ENCODE results near the gene LHX5. TPM values are rescaled to one million over a fixed set of nuclear protein-coding genes. Genes with fewer than 3 reads are reported as not detected.

LHX5 gene
- total RNA-seq, 3 donors from 2014 or later (not counting 1 experiment from before 2014, with no cell fraction given) = not detected

GRCh38 chr12:113449839-113450238 is 21.8 kb downstream of the LHX5 start:
- Mint-ChIP-seq H3K27ac (no peak overlapping the region), H3K9me3 (no peaks in the 10 kb centered on the region), H3K27me3 (ENCODE audit: low read depth in 2 of 2) (peaks cover 18 to 23% of the 10 kb centered on the region in 2 donors), H3K36me3 (no peaks in the 10 kb centered on the region), H3K4me1 (no peaks in the 10 kb centered on the region), H3K4me3 (no peak overlapping the region)
- H3K27me3 ChIP-seq (ENCODE audit: control insufficient read depth, insufficient read depth, low read length) = no peaks in the 10 kb centered on the region
- no peaks in the 10 kb centered on the region for H3K9me3 ChIP-seq (ENCODE audit: control insufficient read depth, insufficient read depth, low read length)
- no peaks in the 10 kb centered on the region for H3K36me3 ChIP-seq (ENCODE audit: control insufficient read depth, insufficient read depth, low read length)
- intact Hi-C loops (cut with micrococcal nuclease) = no loop called here
- DNase-seq (no peak), ATAC-seq (no peak)
- WGBS (ENCODE audit: insufficient coverage) = no CpG with 5 or more reads among the region's 1 CpG
- TF ChIP-seq CTCF (IDR thresholded peaks at IDR 0.05) = no peak
- no peak overlapping the region for H3K4me3 ChIP-seq (ENCODE audit: low read length)
- H3K4me1 ChIP-seq (ENCODE audit: control insufficient read depth, insufficient read depth, low read length) = no peaks in the 10 kb centered on the region
- H3K27ac ChIP-seq (ENCODE audit: low read length) = no peak overlapping the region

- Histone ChIP-seq H3K4me3 (ENCODE audit: low read length) (no peak overlapping the region), H3K27me3 (ENCODE audit: control insufficient read depth, insufficient read depth, low read length) (no peaks in the 10 kb centered on the region), H3K4me1 (ENCODE audit: control insufficient read depth, insufficient read depth, low read length) (no peaks in the 10 kb centered on the region), H3K36me3 (ENCODE audit: control insufficient read depth, insufficient read depth, low read length) (no peaks in the 10 kb centered on the region), H3K9me3 (ENCODE audit: control insufficient read depth, insufficient read depth, low read length) (no peaks in the 10 kb centered on the region), H3K27ac (ENCODE audit: low read length) (no peak overlapping the region)
- 86% methylated on average over 1 of the region's 2 CpGs for WGBS (ENCODE audit: insufficient coverage)
- Mint-ChIP-seq H3K4me3 (no peak overlapping the region), H3K4me1 (no peaks in the 10 kb centered on the region), H3K27me3 (ENCODE audit: low read depth in 2 of 2) (peaks cover 18 to 23% of the 10 kb centered on the region in 2 donors), H3K9me3 (no peaks in the 10 kb centered on the region), H3K36me3 (no peaks in the 10 kb centered on the region), H3K27ac (no peak overlapping the region)
- TF ChIP-seq CTCF (IDR thresholded peaks at IDR 0.05) = no peak
- no peak for DNase-seq
- ATAC-seq = no peak
- intact Hi-C loops (cut with micrococcal nuclease) = no loop called here
Observed at GRCh38 chr12:113449299-113449698, 22.4 kb downstream of the LHX5 start.

- WGBS (ENCODE audit: insufficient coverage) = 16% methylated on average over 7 of the region's 7 CpGs
- Histone ChIP-seq H3K4me3 (ENCODE audit: low read length) (no peak overlapping the region), H3K4me1 (ENCODE audit: control insufficient read depth, insufficient read depth, low read length) (no peaks in the 10 kb centered on the region), H3K27me3 (ENCODE audit: control insufficient read depth, insufficient read depth, low read length) (no peaks in the 10 kb centered on the region), H3K27ac (ENCODE audit: low read length) (no peak overlapping the region), H3K36me3 (ENCODE audit: control insufficient read depth, insufficient read depth, low read length) (no peaks in the 10 kb centered on the region), H3K9me3 (ENCODE audit: control insufficient read depth, insufficient read depth, low read length) (no peaks in the 10 kb centered on the region)
- no peaks in the 10 kb centered on the region for H3K36me3 Mint-ChIP-seq
- H3K9me3 Mint-ChIP-seq = no peaks in the 10 kb centered on the region
- intact Hi-C loops (cut with micrococcal nuclease) = no loop called here
- ATAC-seq (no peak), DNase-seq (no peak)
- H3K4me1 Mint-ChIP-seq = no peaks in the 10 kb centered on the region
- no peak overlapping the region for H3K27ac Mint-ChIP-seq
- peaks cover 16 to 23% of the 10 kb centered on the region in 2 donors for H3K27me3 Mint-ChIP-seq (ENCODE audit: low read depth in 2 of 2)
- no peak overlapping the region for H3K4me3 Mint-ChIP-seq
- TF ChIP-seq CTCF (IDR thresholded peaks at IDR 0.05) = no peak
Observed at GRCh38 chr12:113448873-113449272, 22.8 kb downstream of the LHX5 start.

GRCh38 chr12:113445544-113446171 is 26.0 kb downstream of the LHX5 start:
- intact Hi-C loops (cut with micrococcal nuclease) = no loop called here

More at GRCh38 chr12:113445544-113446171, 26.0 kb downstream of the LHX5 start:
- no peaks in the 10 kb centered on the region for H3K36me3 Mint-ChIP-seq
- Histone ChIP-seq H3K27me3 (ENCODE audit: control insufficient read depth, insufficient read depth, low read length) (no peaks in the 10 kb centered on the region), H3K4me3 (ENCODE audit: low read length) (no peak overlapping the region), H3K9me3 (ENCODE audit: control insufficient read depth, insufficient read depth, low read length) (no peaks in the 10 kb centered on the region), H3K36me3 (ENCODE audit: control insufficient read depth, insufficient read depth, low read length) (no peaks in the 10 kb centered on the region), H3K4me1 (ENCODE audit: control insufficient read depth, insufficient read depth, low read length) (no peaks in the 10 kb centered on the region), H3K27ac (ENCODE audit: low read length) (no peak overlapping the region)
- no peak for TF ChIP-seq CTCF (IDR thresholded peaks at IDR 0.05)
- no peaks in the 10 kb centered on the region for H3K9me3 Mint-ChIP-seq
- no peaks in the 10 kb centered on the region for H3K4me1 Mint-ChIP-seq
- DNase-seq (no peak), ATAC-seq (peak; percentile 46 to 64 (median 54))
- H3K4me3 Mint-ChIP-seq = no peak overlapping the region
- 89% methylated on average over 6 of the region's 6 CpGs for WGBS (ENCODE audit: insufficient coverage)
- peaks cover 13 to 23% of the 10 kb centered on the region in 2 donors for H3K27me3 Mint-ChIP-seq (ENCODE audit: low read depth in 2 of 2)
- H3K27ac Mint-ChIP-seq = no peak overlapping the region

Data from natural killer cell (primary cell).